Kidney epithelial cell (primary cell): Measurements from ENCODE around the gene CRB1. TPM values are rescaled to one million over a fixed set of nuclear protein-coding genes. Genes with fewer than 3 reads are reported as not detected.

Experiments used
- DNase-seq: peaks from one replicate; pipeline ENCODE4 v3.0.0-alpha.2; 2010; ENCODE audit warnings: low read depth
- H3K27me3 ChIP-seq: 2 replicates; pipeline ENCODE4 v1.6.0; 2011; ENCODE audit warnings: low read length; ENCODE audit not compliant: control insufficient read depth, insufficient read depth
- H3K36me3 ChIP-seq: 2 replicates; pipeline ENCODE4 v1.5.1; 2011; ENCODE audit warnings: low read length; ENCODE audit not compliant: control insufficient read depth, insufficient read depth
- H3K4me3 ChIP-seq: 2 replicates; pipeline ENCODE4 v1.5.1; 2011; ENCODE audit warnings: low read depth, mild to moderate bottlenecking, control low read depth, low read length
- CTCF ChIP-seq: IDR thresholded peaks from 2 replicates; pipeline ENCODE4 v1.5.1; 2011; ENCODE audit warnings: mild to moderate bottlenecking, moderate library complexity, low read length, control low read depth, inconsistent platforms; ENCODE audit not compliant: insufficient read depth, poor library complexity, severe bottlenecking
- total RNA-seq: library from RNA; depleted of rRNA; stranded (reverse); fragments of >200 nt; gene quantifications from 2 replicates; pipeline ENCODE4 v1.2.3, GENCODE V29; 2015

CRB1 gene
- total RNA-seq, 1 donor from 2014 or later, result 0.33 TPM

- Histone ChIP-seq H3K27me3 (no peaks in the 10 kb centered on the region), H3K36me3 (no peaks in the 10 kb centered on the region), H3K4me3 (no peak overlapping the region)
- no peak for DNase-seq
- no peak for TF ChIP-seq CTCF
Observed at GRCh38 chr1:197304638-197305200, 36.7 kb downstream of the CRB1 start.

DNA sequence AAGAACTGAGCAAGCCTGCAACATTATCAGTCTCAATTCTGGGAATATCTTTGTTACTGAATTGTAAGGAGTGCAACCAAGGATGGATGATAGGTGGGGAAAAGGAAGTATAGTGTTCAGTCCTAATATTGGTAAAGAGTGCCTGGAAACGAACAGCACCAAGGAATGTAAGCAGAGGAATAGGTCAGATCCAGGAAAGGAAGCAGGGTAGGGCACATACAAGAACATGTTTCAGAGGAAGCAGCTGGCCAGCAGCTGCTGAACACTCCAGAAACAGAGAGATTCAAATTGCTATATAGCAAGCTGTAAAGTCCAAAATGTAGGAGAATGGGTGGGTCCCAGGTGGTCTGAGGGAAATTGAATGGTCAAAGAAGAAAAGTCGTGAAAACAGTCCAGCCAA is 37.9 kb downstream of the CRB1 start:
- TF ChIP-seq CTCF, result no peak
- Histone ChIP-seq H3K4me3 (no peak overlapping the region), H3K36me3 (no peaks in the 10 kb centered on the region), H3K27me3 (no peaks in the 10 kb centered on the region)
- DNase-seq, result no peak

GRCh38 chr1:197306381-197307062 is 38.5 kb downstream of the CRB1 start:
- DNase-seq, result no peak
- TF ChIP-seq CTCF, result no peak
- Histone ChIP-seq H3K4me3 (no peak overlapping the region), H3K27me3 (no peaks in the 10 kb centered on the region), H3K36me3 (no peaks in the 10 kb centered on the region)

DNA sequence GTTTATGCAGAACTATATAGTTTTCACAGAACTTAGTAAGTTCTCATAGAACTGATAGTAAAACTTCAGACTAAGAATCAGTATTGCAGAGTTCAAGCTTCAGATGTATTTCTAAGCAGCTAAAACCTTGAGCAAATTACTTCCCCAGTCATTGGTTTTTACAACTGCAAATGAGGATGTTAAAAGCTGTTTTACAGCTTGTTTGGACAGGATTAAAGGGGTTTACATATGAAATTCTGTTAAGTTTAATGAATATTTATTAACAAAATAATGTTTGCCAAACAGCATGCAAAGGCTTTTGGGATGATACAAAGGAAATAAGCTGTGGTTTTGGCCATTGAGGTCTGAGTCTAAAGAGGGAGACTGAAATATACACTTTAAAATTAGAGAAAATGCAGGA is 39.1 kb downstream of the CRB1 start:
- Histone ChIP-seq H3K27me3 (no peaks in the 10 kb centered on the region), H3K36me3 (no peaks in the 10 kb centered on the region), H3K4me3 (no peak overlapping the region)
- no peak for DNase-seq
- no peak for TF ChIP-seq CTCF

- TF ChIP-seq CTCF, result no peak
- Histone ChIP-seq H3K4me3 (no peak overlapping the region), H3K36me3 (no peaks in the 10 kb centered on the region), H3K27me3 (no peaks in the 10 kb centered on the region)
- no peak for DNase-seq
Observed at GRCh38 chr1:197307551-197307950, 39.5 kb downstream of the CRB1 start.

- Histone ChIP-seq H3K36me3 (no peaks in the 10 kb centered on the region), H3K4me3 (no peak overlapping the region), H3K27me3 (no peaks in the 10 kb centered on the region)
- no peak for DNase-seq
- no peak for TF ChIP-seq CTCF
Observed at GRCh38 chr1:197311081-197311480, 43.0 kb downstream of the CRB1 start.
